Endodermal cell (in vitro differentiated cells): ENCODE data around the gene RBFOX1. TPM values are rescaled to one million over a fixed set of nuclear protein-coding genes. Genes with fewer than 3 reads are reported as not detected.

ENCODE experiments used
- DNase-seq: peaks from one replicate; pipeline ENCODE4 v3.0.0-alpha.2; 2017
- H3K27ac ChIP-seq: 2 replicates; pipeline ENCODE4 v1.5.1; 2013; ENCODE audit warnings: mild to moderate bottlenecking, low read depth, low read length, moderate library complexity
- H3K27me3 ChIP-seq: 2 replicates; pipeline ENCODE4 v1.6.1; 2013; ENCODE audit warnings: mild to moderate bottlenecking, low read length, moderate library complexity; ENCODE audit not compliant: insufficient read depth, control insufficient read depth, poor library complexity, severe bottlenecking
- H3K36me3 ChIP-seq: 2 replicates; pipeline ENCODE4 v1.7.0; 2013; ENCODE audit warnings: mild to moderate bottlenecking, low read length, moderate library complexity; ENCODE audit not compliant: control insufficient read depth, insufficient read depth
- H3K4me1 ChIP-seq: one replicate; pipeline ENCODE4 v1.7.0; 2013; ENCODE audit warnings: low read length; ENCODE audit not compliant: control insufficient read depth, insufficient read depth
- H3K4me3 ChIP-seq: 2 replicates; pipeline ENCODE4 v1.5.1; 2013; ENCODE audit warnings: mild to moderate bottlenecking, low read length, moderate library complexity
- H3K9ac ChIP-seq: 2 replicates; pipeline ENCODE4 v1.6.1; 2013; ENCODE audit warnings: mild to moderate bottlenecking, low read length, moderate library complexity; ENCODE audit not compliant: poor library complexity, severe bottlenecking; ENCODE audit errors: extremely low read depth
- H3K9me3 ChIP-seq: 2 replicates; pipeline ENCODE4 v1.6.1; 2013; ENCODE audit warnings: mild to moderate bottlenecking, low read length, moderate library complexity; ENCODE audit not compliant: control insufficient read depth
- H3K27ac Mint-ChIP-seq: 2 replicates; pipeline ENCODE4 v1.8.0; 2020; ENCODE audit warnings: mixed read lengths
- H3K27me3 Mint-ChIP-seq: 2 replicates; pipeline ENCODE4 v1.8.0; 2021; ENCODE audit warnings: mild to moderate bottlenecking, mixed read lengths; ENCODE audit not compliant: insufficient read depth
- H3K36me3 Mint-ChIP-seq: 2 replicates; pipeline ENCODE4 v1.8.0; 2020; ENCODE audit warnings: low read depth, mixed read lengths
- H3K4me1 Mint-ChIP-seq: 2 replicates; pipeline ENCODE4 v1.8.0; 2020; ENCODE audit warnings: mixed read lengths
- H3K4me3 Mint-ChIP-seq: 2 replicates; pipeline ENCODE4 v1.8.0; 2020; ENCODE audit warnings: mild to moderate bottlenecking, moderate library complexity, mixed read lengths
- H3K9me3 Mint-ChIP-seq: 2 replicates; pipeline ENCODE4 v1.8.0; 2020; ENCODE audit warnings: mild to moderate bottlenecking, mixed read lengths
- WGBS, 2 experiments: methylation state at CpG; one replicate each; pipeline versions ENCODE4 v1.1.5 to v1.1.7; 2013; ENCODE audit warnings: missing lambda C conversion rate in 2 of 2, mixed read lengths in 1 of 2; ENCODE audit not compliant: insufficient coverage in 1 of 2, insufficient read length in 1 of 2; 5-methylcytosine and 5-hydroxymethylcytosine counted together
- total RNA-seq, 2 donors: library from RNA; stranded (reverse); fragmentation: NEBNext Ultra II Directional in 1 of 2; extraction: Animal tissue kit (Norgen Biotek cat#: 25700) in 1 of 2; gene quantifications; 2 replicates in 1 of 2; 3 replicates in 1 of 2; pipeline ENCODE4 v1.2.1, GENCODE V29; 2021
- TF ChIP-seq, protein P1 (sequence below): fragments of 200-600 bp; sonication (generic); conservative IDR thresholded peaks from 2 replicates; pipeline ENCODE4 v1.5.0; 2021; ENCODE audit warnings: antibody characterized with exemption, mild to moderate bottlenecking

The RBFOX1 gene
- total RNA-seq, 2 donors from 2014 or later: 2.6 to 2.7 TPM

DNA sequence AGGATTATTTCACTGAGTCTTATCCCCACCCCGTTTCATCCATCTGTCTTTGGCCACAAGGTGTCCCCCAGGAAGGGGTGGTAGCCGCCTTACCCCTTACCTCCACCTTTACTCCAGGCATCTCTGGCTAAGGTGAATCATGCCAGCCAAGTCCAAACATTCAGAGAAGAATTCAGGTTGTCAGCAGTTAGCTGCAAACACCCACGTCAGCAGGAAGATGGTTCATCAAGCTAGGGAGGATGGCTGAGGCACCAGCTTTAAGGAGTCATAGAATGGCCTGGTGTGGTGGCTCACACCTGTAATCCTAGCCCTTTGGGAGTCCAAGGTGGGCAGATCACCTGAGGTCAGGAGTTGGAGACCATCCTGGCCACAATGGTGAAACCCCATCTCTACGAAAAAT is 61.0 kb downstream of the RBFOX1 start:
- no peak overlapping the region for H3K27ac Mint-ChIP-seq
- WGBS, 2 experiments: 88 to 90% methylated on average over 1 to 4 of the region's 4 CpGs

DNA sequence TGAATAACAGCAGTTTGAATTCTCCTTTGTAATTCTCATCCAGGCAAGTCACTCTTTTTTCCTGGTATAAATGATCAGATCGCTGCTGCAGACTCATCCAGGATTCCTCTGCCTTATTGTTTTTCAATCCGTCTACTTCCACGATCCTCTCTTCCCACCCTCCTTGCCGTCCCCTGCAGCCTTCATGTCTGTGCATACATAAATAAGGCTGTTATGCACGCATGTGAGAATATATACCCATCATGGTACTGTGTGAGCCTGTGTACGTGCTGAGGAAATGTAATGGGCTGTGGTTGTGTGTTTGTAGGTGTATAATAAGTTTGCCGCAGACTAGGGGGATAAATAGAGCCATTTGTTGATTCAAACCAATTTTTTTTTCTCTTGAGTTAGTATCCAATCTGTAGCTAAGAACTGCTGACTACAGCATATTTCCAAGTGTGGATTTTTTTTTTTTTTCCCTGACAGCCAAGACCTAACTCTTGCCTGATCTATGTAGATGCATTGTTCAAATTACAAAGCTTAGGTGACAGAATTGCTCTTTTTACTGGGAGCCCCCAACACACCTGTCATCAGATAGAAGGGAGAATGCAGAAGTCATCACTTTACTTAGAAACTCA is 62.2 kb downstream of the RBFOX1 start:
- Mint-ChIP-seq H3K27me3 (peaks cover 2% of the 10 kb centered on the region), H3K9me3 (peaks cover 3% of the 10 kb centered on the region), H3K4me3 (no peak overlapping the region), H3K4me1 (peaks cover 1% of the 10 kb centered on the region), H3K27ac (no peak overlapping the region), H3K36me3 (no peaks in the 10 kb centered on the region)
- Histone ChIP-seq H3K9ac (no peak overlapping the region), H3K4me1 (no peaks in the 10 kb centered on the region), H3K27ac (no peak overlapping the region), H3K36me3 (no peaks in the 10 kb centered on the region), H3K27me3 (no peaks in the 10 kb centered on the region), H3K9me3 (no peaks in the 10 kb centered on the region), H3K4me3 (no peak overlapping the region)
- 92 to 98% methylated on average over 6 to 7 of the region's 7 CpGs for WGBS, 2 experiments
- TF ChIP-seq, protein P1, sequence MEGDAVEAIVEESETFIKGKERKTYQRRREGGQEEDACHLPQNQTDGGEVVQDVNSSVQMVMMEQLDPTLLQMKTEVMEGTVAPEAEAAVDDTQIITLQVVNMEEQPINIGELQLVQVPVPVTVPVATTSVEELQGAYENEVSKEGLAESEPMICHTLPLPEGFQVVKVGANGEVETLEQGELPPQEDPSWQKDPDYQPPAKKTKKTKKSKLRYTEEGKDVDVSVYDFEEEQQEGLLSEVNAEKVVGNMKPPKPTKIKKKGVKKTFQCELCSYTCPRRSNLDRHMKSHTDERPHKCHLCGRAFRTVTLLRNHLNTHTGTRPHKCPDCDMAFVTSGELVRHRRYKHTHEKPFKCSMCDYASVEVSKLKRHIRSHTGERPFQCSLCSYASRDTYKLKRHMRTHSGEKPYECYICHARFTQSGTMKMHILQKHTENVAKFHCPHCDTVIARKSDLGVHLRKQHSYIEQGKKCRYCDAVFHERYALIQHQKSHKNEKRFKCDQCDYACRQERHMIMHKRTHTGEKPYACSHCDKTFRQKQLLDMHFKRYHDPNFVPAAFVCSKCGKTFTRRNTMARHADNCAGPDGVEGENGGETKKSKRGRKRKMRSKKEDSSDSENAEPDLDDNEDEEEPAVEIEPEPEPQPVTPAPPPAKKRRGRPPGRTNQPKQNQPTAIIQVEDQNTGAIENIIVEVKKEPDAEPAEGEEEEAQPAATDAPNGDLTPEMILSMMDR: no peak
- no peak for DNase-seq

More for the DNA sequence above, 61.0 kb downstream of the RBFOX1 start:
- H3K27ac ChIP-seq: no peak overlapping the region
- H3K27me3 Mint-ChIP-seq: peaks cover 2% of the 10 kb centered on the region
- H3K4me3 Mint-ChIP-seq: no peak overlapping the region
- no peak for DNase-seq
- H3K36me3 Mint-ChIP-seq: no peaks in the 10 kb centered on the region
- peaks cover 6% of the 10 kb centered on the region for H3K9me3 Mint-ChIP-seq
- peaks cover 1% of the 10 kb centered on the region for H3K4me1 Mint-ChIP-seq
- no peak overlapping the region for H3K4me3 ChIP-seq
- H3K36me3 ChIP-seq: no peaks in the 10 kb centered on the region
- no peak overlapping the region for H3K9ac ChIP-seq
- no peaks in the 10 kb centered on the region for H3K4me1 ChIP-seq
- H3K9me3 ChIP-seq: no peaks in the 10 kb centered on the region
- TF ChIP-seq, protein P1: no peak
- H3K27me3 ChIP-seq: no peaks in the 10 kb centered on the region

DNA sequence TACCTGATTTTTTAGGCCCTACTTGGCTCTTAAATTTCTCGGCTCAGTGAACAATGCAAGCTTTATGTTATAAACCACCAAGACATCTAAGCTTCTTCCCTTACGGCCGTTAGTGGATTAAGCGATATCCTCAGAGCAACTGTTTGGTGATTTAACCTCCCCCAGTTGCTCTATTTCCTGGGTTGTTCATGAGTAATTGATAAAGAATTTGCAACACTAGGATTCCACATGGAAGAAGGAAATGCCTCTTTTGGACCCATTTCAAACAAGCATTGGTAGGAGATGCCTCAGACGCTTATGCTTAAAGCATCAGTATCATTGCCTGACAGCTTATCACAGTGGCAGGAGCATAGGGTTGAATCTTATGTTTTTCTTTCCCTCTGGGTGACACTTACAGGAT is 65.3 kb downstream of the RBFOX1 start:
- H3K4me1 ChIP-seq: no peaks in the 10 kb centered on the region
- no peak overlapping the region for H3K9ac ChIP-seq
- WGBS, 2 experiments: 94 to 96% methylated on average over 3 to 5 of the region's 5 CpGs
- H3K36me3 Mint-ChIP-seq: no peaks in the 10 kb centered on the region
- no peak for DNase-seq
- no peaks in the 10 kb centered on the region for H3K9me3 Mint-ChIP-seq
- H3K9me3 ChIP-seq: no peaks in the 10 kb centered on the region
- H3K4me3 ChIP-seq: no peak overlapping the region
- no peak overlapping the region for H3K27ac ChIP-seq
- H3K4me1 Mint-ChIP-seq: no peaks in the 10 kb centered on the region
- no peak overlapping the region for H3K27ac Mint-ChIP-seq
- no peaks in the 10 kb centered on the region for H3K27me3 Mint-ChIP-seq
- no peak overlapping the region for H3K4me3 Mint-ChIP-seq
- H3K27me3 ChIP-seq: no peaks in the 10 kb centered on the region
- H3K36me3 ChIP-seq: no peaks in the 10 kb centered on the region
- TF ChIP-seq, protein P1: no peak
